ENCODE data around the gene PTPN12.
"Not testable (repeated sequence)": the region's sequence is repeated elsewhere in the genome, so short reads cannot be mapped to it uniquely, and the experiment has no call there.

The PTPN12 gene

DNA sequence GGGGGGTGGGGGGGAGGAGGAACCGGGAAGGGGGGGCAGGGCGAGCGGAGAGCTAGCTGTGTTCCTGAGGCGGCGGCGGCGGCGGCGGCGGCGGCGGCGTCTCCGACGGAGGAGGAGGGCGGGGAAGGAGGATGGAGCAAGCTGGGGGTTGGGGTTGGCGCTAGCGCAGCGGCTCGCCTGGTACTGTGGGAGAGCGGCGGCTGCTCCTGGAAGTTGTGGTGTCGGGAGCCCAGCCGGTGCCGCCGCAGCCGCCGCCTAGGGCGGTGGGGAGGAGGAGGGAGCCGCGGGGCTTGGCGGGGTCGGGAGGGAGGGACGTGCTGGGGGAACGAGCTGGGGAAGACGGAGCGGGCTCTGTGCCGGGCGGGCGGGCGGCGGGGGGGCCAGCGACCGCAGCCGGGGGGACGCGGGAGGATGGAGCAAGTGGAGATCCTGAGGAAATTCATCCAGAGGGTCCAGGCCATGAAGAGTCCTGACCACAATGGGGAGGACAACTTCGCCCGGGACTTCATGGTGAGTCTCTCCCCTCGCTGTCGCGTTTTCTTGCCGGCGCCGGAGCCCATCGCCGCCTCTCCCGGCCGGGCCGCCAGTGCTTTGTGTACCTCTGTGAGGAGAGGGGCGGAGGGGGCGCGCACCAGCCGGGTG, at the start of gene PTPN12:
TSS of gene PTPN12 (plus strand) at position 160 of the 642 bp plus-strand sequence. CDS start at position 412, 252 bp downstream.
- no peak for DNase-seq

DNA sequence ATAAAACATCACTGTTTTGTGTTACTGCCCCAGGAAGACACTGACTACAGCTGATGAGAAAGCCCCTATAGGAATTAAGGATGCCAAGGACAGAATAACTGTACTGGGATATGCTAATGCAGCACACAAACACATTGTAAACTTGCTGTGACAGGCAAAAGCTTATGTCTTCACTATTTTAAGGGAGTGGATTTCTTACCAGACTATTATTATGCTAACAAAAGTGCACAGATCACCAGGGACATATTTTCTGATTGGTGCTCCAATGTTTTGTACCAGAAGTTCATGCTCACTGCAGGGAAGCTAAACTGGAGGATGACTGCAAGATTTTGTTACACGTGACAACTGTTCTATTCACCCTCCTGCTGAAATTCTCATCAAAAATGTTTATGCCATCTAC, 48.1 kb upstream of the PTPN12 start:
- no peak for DNase-seq

DNA sequence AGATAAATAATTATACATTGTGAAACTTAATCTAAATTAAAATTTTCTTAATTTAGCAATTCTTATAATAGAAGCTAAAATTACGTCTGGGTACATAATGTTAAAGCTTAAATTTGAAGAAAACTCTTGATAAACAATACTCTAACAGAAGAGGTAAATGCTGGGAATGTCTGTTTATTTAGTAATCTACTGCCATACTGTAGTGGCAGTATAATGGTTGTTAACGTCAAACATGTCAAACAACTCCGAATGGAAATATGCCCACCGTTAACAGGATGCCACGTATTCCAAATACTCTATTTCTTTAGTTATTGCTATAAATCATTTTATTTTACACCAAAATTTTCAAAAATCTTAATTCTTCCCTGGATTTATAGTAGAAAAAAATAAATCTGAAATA, 40.0 kb upstream of the PTPN12 start:
- peak; percentile 75 for DNase-seq

DNA sequence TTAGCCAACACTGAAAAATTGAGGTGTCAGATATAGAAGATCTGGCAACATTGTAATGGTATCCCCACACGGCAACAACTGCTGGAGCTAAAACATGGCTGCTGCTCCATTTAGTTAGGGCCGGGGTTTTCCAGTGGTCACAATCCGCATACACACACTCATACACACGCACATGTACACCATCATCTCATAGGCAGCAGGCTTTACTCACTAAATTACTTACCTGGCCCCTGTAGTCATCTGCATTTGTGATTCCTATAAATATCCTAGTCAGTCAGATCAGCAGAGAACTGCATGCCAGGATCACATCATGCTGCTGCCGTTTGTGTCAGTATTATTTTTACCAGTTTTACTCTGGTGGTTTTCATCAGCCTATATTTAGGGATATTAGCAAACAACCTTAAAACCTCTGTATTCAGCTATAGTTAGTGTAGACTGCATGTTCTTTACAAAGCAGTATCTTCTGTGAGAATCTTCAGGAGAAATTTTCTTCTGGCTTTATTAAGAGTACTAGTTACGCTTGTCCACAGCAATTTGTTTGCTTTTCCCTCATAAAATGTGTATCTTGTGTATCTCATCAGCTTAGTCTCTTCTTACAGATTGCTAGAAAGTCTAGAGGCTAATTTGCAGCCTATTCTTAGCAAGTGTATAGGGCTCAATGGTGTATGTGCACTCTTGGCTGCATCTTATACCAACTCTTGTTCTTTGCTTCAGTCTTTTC, 38.3 kb upstream of the PTPN12 start:
- peak; percentile 27 for DNase-seq

DNA sequence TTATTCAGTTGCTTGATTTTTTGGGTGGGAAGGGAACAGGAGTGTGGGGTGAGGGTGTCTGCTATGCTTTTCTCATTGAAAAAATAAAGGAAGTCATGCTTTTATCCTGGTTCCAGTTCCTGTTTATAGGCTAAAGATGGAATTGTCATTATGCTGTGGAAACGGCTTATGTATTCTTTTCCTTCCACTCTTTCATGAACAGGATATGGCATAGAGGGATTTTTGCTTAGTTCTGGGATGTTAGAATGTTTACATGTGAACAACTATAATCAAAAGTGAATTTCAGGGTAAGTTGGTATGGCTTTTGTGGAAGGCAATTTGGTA, 35.9 kb upstream of the PTPN12 start:
- DNase-seq = no peak

DNA sequence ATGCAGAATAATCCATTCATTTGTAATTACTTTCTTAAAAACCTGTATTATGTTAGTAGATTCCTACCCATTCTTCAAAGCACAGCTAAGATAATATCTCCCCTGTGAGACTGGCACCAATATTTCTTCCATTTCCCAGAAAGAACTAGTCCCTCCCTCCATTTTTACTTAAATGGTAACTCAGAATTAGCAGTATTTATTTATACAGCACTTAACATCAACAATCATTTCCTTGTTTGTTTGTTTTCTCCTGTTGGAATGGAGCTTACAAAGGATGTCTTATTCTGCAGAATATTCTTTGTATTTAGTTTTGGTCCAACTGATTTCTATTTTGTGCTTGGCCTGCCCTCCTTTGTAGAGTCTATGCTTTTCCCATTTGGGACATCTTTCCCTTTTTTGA, 32.1 kb upstream of the PTPN12 start:
- DNase-seq = no peak

DNA sequence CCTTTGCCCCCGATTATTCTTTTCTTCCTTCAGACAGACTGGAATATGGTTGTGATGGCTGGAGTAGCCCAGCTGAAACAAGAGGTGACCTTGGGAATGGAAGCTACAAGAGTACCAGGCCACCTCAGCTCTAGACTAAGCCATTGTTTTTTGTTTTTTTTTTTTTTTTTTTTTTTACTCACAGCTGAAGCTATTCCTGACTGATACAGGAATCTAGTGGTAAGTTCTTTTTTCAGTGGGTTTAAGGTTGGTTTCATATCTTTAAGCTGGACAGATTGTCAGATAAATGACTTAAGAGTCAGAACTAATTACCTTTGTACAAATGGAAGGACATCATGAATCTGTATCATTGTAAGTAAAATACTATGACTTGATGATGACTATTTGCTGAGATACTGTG, 30.2 kb upstream of the PTPN12 start:
- no peak for DNase-seq

DNA sequence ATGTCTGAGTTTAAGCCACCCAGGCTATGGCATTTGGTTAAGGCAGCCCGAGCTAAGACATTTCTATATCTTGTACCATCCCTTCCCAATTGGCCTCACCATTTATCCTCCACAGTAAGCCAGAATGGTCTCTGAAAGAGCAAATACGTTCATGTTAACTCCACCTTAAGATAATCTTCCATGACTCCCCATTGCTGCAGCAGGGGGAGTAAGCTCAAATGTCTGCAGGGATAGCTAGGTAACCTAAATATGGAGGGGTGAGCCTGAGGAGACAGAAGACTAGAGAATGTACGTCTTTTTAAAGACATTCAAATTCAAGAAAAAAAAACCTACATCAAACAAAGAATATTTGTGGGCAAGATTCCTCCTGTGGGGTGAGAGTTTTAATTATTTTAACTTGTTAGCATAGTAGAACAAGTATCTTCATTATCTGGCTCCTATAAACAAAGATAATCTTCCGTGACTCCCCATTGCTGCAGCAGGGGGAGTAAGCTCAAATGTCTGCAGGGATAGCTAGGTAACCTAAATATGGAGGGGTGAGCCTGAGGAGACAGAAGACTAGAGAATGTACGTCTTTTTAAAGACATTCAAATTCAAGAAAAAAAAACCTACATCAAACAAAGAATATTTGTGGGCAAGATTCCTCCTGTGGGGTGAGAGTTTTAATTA, 24.0 kb upstream of the PTPN12 start:
- not testable (repeated sequence) for DNase-seq

DNA sequence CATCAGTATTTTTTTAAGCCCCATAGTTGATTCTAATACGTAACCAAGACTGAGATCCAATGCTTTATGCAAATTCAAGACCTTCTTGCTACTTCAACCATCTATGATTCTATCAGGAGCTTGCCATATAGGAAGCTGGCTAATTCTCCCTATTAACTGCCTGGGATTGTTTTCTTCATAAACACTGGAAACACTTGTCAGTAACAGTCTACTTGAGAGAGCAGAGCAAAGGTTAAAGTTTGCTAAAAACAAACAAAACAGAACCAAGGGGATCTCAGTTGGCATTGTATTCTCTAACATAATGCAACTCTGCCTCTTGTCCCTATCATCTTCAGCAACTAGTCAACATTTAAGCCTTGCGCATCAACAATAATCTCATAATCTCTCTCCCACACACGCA, 21.0 kb upstream of the PTPN12 start:
- no peak for DNase-seq

DNA sequence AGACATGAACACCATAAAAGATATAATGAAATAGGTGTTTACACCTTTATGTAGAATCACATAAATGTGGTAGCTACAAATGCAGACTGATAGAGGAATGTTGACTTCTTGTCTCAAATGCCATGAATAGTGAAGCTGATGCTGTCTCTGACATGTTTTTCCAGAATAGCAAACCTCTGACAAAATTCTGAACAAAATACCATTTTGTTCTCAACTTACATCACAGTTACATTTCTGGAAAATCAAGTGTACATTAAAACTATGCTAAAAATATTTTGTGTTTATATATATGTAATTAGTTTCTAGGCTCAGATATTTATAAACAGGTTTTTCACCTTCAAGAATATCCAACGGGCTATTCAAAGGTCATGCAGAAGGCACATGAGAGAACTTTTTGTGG, 16.8 kb upstream of the PTPN12 start:
- no peak for DNase-seq

DNA sequence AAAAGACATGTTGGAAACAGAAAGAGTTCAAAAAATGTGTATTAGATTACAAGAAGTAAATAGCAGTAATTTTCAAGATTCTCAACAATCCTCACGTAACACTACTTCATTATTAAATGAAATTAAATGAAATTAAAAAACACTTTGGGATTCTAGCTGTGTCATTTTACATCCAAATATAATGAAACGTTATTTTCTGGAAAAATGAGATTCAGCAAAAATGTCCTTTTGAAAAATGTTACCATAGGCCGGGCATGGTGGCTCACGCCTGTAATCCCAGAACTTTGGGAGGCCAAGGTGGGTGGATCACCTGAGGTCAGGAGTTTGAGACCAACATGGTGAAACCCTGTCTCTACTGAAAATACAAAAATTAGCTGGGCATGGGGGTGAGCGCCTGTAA, 15.6 kb upstream of the PTPN12 start:
- DNase-seq = not testable (repeated sequence)

DNA sequence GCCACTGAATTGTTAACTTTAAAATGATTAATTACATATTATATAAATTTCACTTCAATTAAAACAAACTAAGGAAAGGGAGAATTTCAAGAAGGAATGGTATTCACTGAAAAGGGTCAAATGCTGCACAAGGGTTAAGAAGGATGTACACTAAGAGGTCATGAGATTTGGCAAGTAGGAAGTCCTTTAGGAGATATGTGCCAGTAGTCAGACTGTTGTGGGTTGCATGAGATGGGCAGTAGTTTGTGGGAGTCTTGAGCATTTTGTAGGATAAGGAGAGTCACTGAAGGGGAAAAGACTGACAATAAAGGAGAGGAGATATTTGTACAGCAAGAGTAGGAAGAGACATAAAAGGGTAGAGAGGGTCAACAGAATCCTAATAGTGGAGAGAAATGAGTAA, 12.4 kb upstream of the PTPN12 start:
- DNase-seq = no peak

DNA sequence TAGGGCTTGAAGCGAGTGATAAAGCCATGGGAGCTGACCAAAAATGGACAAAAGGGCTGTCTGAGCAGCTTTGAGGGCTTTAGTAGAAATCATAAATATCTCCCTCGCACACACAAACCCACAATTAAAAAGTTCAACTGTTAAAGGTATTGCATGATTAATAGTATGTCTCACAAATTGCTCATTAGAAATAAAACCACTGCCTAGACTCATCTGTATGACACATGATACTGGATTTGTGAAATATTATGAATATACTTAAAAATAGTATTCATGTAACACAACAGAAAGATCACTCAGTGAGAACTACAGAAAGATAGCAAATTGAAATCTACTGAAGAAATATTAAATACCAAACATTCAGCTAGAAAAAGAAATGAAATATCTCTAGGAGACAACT, 11.9 kb upstream of the PTPN12 start:
- no peak for DNase-seq

DNA sequence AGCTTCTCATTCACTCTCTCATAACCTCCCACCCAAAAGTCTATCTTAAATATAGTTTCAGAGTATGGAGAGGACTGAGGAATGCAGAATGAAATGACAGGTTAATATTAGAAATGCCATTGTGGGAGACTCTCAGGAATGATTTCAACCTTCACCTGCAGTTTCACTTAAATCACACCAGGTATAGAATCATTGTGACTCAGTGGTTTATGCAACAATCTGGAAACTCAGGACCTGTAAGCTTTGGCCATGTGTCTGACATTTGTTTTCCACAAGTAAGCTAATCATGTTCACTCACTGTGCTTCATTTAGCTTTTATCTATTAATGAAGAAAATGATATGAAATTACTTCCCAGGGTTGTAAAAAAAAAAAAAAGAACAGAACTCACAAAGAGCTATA, 8.7 kb upstream of the PTPN12 start:
- no peak for DNase-seq

DNA sequence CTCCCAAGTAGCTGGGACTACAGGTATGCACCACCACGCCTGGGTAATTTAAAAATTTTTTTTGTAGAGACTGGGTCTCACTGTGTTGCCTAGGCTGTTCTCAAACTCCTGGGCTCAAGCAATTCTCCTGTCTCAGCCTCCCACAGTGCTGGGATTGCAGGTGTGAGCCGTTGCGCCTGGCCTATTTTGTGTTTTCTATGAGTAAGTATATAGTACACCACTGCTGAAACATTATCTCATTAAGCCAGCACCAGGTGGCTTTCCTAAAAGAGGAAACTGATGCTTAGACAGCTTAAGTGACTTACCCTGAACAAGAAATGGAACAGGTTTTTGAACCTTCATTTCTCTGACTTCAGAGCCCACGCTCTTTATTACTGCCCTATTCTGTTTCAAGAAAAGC, 7.8 kb upstream of the PTPN12 start:
- no peak for DNase-seq

DNA sequence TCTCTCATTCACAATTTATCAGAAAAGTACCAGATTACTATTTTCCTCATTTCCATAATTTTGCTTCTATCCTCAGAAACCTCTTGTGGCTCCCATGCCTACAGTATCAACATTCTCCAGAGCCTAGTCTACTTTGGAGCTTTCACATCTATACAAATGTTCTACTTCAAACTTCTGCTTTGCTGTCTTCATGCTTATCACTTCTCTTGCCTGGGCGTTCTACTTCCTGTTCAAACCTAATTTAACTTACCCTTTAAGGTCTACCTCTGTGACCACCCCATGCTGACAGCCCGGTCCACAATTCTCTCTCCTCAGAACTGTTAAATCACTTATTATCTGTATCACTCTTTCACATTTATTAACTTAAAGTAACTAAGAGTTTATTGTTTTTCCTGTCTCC, 6.1 kb upstream of the PTPN12 start:
- DNase-seq = no peak

DNA sequence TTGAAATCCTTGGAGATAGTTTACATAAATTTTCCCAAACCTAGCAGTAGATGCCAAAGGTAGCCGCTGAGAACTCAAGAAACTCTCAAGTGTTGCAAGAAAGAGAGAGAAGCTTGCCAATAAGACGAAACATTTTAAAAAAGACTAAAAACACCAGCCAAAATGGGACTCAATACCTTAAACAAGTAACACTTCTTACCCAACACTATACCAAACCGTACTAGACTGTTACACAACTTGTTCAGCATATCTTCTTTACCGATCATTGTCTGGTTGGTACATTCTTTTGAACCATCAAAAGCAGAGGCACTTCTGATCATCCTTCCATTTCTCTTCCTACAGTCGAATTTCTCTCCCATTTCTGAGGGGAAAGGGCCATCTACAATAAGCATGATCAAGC, 4.8 kb upstream of the PTPN12 start:
- DNase-seq = no peak

DNA sequence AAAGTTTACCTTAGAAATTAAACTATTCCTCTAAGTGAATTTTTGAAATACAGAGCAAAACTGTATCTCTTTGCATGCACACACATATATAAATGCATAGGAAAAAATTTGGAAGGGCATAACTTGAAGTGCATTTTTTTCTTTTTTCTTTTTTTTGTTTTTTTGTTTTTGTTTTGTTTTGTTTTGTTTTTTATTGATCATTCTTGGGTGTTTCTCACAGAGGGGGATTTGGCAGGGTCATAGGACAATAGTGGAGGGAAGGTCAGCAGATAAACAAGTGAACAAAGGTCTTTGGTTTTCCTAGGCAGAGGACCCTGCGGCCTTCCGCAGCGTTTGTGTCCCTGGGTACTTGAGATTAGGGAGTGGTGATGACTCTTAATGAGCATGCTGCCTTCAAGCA, 4.4 kb upstream of the PTPN12 start:
- DNase-seq = not testable (repeated sequence)

DNA sequence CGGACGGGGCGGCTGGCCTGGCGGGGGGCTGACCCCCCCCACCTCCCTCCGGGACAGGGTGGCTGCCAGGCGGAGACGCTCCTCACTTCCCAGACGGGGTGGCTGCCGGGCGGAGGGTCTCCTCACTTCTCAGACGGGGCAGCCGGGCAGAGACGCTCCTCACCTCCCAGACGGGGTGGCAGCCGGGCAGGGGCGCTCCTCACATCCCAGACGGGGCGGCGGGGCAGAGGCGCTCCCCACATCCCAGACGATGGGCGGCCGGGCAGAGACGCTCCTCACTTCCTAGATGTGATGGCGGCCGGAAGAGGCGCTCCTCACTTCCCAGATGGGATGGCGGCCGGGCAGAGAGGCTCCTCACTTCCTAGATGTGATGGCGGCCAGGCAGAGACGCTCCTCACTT, 3.0 kb upstream of the PTPN12 start:
- not testable (repeated sequence) for DNase-seq

DNA sequence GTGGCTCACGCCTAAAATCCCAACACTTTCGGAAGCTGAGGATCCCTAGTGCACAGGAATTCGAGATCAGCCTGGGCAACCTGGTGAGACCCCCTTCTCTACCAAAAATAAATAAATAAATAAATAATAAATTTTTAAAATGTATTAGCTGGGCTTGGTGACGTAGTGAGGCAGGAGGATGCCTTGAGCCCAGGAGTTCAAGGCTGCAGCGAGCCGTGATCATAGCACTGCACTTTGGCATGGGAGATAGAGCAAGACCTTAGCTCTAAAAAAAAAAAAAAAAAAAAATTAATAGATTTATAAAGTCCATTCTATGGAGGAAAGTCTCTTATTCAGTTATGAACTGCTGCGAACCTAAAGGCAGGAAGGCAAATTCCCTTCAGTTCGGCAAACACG, 1.1 kb upstream of the PTPN12 start:
- DNase-seq = no peak

DNA sequence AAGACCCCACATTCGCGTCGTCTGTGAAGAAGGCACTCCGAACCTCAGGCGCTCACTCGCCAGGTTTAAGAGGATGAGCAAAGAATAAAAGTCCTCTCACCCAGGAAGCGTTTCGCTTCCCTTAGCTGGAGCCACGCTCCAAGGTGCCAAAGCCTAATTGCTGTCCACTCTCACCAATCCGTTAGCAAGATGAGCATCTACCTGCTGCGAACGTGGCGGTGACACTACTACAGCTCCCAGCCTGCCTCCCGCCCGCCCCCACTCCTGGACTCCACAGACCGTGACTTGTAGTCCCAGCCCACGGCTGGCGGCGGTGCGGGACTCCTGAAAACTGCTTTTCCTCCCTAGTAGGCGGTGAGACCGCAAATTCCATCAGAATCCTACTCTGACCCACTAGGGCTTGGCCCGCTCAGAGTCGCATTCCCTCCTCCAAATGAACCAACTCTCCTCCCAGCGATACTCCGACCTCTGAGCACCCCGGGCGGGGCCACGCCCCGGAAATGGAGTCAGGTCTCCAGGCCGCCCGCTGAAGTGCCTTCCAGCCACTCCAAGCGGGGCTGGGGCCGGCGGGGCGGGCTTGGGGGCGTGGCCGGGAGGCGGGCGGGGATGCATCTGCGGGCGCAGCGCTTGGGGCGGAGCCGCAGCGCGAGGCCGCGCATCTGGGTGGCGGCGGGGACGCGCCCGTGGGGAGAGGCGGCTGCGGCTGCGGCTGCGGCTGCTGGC, 521 bp upstream of the PTPN12 start:
- DNase-seq = peak; percentile 97

DNA sequence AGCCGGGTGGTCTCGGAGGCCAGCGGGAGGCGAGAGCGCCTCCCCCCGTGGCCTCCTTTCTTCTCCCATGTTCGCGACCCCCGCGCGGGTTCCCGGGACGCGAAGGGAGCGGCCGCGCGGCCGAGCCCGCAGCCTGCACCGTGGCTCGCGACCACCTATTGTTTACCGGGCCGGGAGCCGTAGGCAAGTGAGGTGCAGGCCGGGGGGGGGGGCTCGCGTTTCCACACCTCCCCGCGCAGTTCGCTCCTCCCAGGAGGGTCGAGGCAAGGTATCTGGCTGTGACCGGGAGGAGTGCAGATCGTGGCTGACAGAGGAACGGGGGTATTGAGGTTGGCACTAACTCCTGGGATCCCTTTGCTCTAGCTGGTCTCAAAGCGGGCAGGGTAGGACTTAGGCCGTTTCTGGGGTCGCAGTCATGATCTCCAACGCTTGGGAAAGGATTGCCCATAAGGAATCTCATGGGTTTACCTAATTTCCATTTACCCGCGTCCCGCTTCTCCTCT, 734 bp downstream of the PTPN12 start:
- peak; percentile 41 for DNase-seq
